ENCODE results near the gene USP22. TPM values are rescaled to one million over a fixed set of nuclear protein-coding genes. Genes with fewer than 3 reads are reported as not detected.

USP22 gene
- total and polyA plus RNA-seq, 2 of the 8 experiments (the other 6 are each of a cell fraction or from before 2014, with no cell fraction given) = 221 to 316 TPM

- peak; percentile 77 for TF ChIP-seq TAF7 (optimal IDR thresholded peaks at IDR 0.05; ENCODE audit: borderline replicate concordance, low read depth, low read length)
- no peak for TF ChIP-seq CHD2 (IDR thresholded peaks at IDR 0.05; ENCODE audit: low read length)
- TF ChIP-seq USF2 (IDR thresholded peaks at IDR 0.05; ENCODE audit: low read length) = no peak
- peak; percentile 80 for TF ChIP-seq YY1 (IDR thresholded peaks at IDR 0.05; ENCODE audit: low read depth, low read length)
- TF ChIP-seq JUN (IDR thresholded peaks at IDR 0.05; ENCODE audit: low read depth, low read length) = peak; percentile 55; the same call in 1 of the 2 replicates
- peak; percentile 90 for TF ChIP-seq PHF8 (conservative IDR thresholded peaks at IDR 0.05; ENCODE audit: low read depth, low read length)
- no peak for TF ChIP-seq SUZ12 (IDR thresholded peaks at IDR 0.05; ENCODE audit: low read length)
- no peak for TF ChIP-seq CREB1 (IDR thresholded peaks at IDR 0.05)
- TF ChIP-seq SIX5 (IDR thresholded peaks at IDR 0.05; ENCODE audit: low read depth, low read length) = no peak
- no peak for TF ChIP-seq SIRT6 (IDR thresholded peaks at IDR 0.05; ENCODE audit: low read length)
- TF ChIP-seq JUND (IDR thresholded peaks at IDR 0.05; ENCODE audit: low read length) = no peak
- no peak; the same call in 1 of the 2 replicates for TF ChIP-seq RFX5 (IDR thresholded peaks at IDR 0.05; ENCODE audit: borderline replicate concordance, low read depth, low read length)
- peak; percentile 33 to 44 for TF ChIP-seq RAD21 (IDR thresholded peaks at IDR 0.05 in 1 of 2, conservative IDR thresholded peaks at IDR 0.05 in 1 of 2; ENCODE audit: low read depth in 2 of 2, low read length in 2 of 2)
- TF ChIP-seq CTBP2 (IDR thresholded peaks at IDR 0.05; ENCODE audit: borderline replicate concordance, insufficient read depth, insufficient read length, low read length) = no peak
- peak; percentile 73 for TF ChIP-seq TBP (IDR thresholded peaks at IDR 0.05; ENCODE audit: low read depth, low read length)
- peak in 1 of 2 experiments; percentile 77; a peak in 2 of 4 replicates for TF ChIP-seq SIN3A (conservative IDR thresholded peaks at IDR 0.05 in 1 of 2, IDR thresholded peaks at IDR 0.05 in 1 of 2; ENCODE audit: low read depth in 1 of 2, low read length in 2 of 2)
- peak; percentile 83 for TF ChIP-seq E2F6 (IDR thresholded peaks at IDR 0.05)
- no peak for TF ChIP-seq HDAC6 (IDR thresholded peaks at IDR 0.05; ENCODE audit: low read depth, low read length)
- TF ChIP-seq TAF1 (IDR thresholded peaks at IDR 0.05; ENCODE audit: low read depth, low read length) = peak; percentile 83
- peak; percentile 40; the same call in 1 of the 2 replicates for TF ChIP-seq RBBP5 (IDR thresholded peaks at IDR 0.05; ENCODE audit: borderline replicate concordance, low read depth, low read length)
- no peak for TF ChIP-seq RNF2 (IDR thresholded peaks at IDR 0.05; ENCODE audit: borderline replicate concordance, low read depth, low read length, missing control alignments, poor library complexity, severe bottlenecking)
These were observed 753 bp upstream of the USP22 start (continued) for GRCh38 chr17:21043296-21044232.

Measured in H1 (cell line).